ENCODE data around the gene HTR3A.
"Not testable (repeated sequence)": the region's sequence is repeated elsewhere in the genome, so short reads cannot be mapped to it uniquely, and the experiment has no call there.

Gene HTR3A

GRCh38 chr11:113974741-113975470 is at the start of gene HTR3A:
HTR3A (plus strand) TSS chr11:113975108; CDS start chr11:113975326, 218 bp downstream.
- no peak for DNase-seq (ENCODE audit: low spot score)

DNA sequence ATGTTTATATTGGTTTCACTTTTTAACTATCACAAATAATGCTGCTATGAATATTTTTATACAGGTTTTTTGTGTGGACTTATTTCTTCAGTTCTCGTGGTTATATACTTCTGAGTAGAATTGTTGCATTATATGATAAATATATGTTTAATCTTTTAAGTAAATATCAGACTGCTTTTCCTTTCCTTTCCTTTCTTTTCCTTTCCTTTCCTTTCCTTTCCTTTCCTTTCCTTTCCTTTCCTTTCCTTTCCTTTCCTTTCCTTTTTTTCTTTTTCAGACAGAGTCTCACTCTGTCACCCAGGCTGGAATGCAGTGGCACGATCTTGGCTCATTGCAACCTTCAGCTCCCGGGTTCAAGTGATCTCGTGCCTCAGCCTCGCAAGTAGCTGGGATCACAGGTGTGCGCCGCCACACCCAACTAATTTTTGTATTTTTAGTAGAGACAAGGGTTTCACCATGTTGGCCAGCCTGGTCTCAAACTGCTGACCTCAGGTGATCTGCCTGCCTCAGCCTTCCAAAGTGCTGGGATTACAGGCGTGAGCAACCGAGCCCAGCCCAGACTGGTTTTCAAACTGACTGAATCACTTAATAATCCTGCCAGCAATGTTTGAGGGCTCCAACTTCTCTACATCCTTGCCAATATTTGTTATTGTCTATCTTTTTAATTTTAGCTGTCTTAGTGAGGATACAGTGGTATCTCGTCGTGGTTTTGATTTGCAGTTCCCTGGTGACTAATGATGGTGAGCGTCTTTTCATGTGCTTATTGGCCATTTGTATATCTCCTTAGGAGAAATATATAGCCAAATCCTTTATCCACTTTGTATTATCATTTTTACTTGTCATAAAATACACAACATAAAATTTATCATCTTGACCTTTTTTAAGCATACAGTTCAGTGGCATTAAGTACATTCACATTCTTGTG is 48.4 kb upstream of the HTR3A start:
- no peak for DNase-seq (ENCODE audit: low spot score)

DNA sequence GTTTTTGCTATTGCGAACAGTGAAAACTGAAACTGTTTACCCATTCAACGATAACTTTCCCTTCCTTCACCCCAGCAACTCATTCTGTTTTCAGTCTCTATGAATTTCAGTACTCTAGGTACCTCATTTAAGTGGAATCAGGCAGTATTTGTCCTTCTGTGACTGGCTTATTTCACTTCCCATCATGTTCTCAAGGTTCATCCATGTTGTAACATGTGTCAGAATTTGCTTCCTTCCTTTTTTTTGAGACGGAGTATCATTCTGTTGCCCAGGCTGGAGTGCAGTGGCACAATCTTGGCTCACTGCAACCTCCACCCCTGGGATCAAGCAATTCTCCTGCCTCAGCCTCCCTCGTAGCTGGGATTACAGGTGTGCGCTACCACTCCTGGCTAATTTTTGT is 46.6 kb upstream of the HTR3A start:
- no peak for DNase-seq (ENCODE audit: low spot score)

DNA sequence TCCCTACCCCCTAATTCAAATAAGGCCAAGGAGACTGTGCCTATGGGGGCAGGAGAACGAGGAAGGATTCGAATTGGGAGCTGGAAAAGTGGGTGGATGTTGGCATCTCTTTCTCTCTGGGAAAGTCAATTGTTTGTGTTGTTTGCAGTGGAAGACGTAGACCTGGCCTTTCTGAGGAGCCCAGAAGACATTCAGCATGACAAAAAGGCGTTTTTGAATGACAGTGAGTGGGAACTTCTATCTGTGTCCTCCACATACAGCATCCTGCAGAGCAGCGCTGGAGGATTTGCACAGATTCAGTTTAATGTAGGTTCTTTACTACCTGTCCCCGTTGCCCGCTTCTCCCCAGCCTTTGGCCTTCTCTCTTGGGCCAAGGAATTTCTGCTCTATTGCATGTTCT is 42.1 kb upstream of the HTR3A start:
- no peak for DNase-seq (ENCODE audit: low spot score)

GRCh38 chr11:113934193-113934592 is 40.7 kb upstream of the HTR3A start:
- DNase-seq (ENCODE audit: low spot score), result not testable (repeated sequence)

GRCh38 chr11:113934761-113935160 is 40.1 kb upstream of the HTR3A start:
- no peak for DNase-seq (ENCODE audit: low spot score)

- no peak for DNase-seq (ENCODE audit: low spot score)
Observed at GRCh38 chr11:113935858-113936257, 39.0 kb upstream of the HTR3A start.

GRCh38 chr11:113937918-113938317 is 37.0 kb upstream of the HTR3A start:
- DNase-seq (ENCODE audit: low spot score), result no peak

DNA sequence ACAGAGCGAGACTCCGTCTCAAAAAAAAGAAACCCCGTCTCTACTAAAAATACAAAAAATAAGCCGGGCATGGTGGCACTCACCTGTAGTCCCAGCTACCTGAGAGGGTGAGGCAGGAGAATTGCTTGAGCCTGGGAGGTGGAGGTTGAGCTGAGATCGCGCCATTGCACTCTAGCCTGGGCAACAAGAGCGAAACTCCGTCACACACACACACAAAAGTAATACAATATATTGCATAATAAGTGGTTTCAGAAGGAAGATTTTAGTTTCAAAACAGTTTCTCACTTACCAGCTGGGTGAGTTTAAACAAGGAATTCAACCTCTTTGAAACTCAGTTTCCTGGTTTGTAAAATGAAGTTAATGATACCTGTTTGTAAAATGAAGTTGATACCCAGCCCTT is 32.7 kb upstream of the HTR3A start:
- DNase-seq (ENCODE audit: low spot score), result no peak

GRCh38 chr11:113946162-113946561 is 28.7 kb upstream of the HTR3A start:
- not testable (repeated sequence) for DNase-seq (ENCODE audit: low spot score)

DNA sequence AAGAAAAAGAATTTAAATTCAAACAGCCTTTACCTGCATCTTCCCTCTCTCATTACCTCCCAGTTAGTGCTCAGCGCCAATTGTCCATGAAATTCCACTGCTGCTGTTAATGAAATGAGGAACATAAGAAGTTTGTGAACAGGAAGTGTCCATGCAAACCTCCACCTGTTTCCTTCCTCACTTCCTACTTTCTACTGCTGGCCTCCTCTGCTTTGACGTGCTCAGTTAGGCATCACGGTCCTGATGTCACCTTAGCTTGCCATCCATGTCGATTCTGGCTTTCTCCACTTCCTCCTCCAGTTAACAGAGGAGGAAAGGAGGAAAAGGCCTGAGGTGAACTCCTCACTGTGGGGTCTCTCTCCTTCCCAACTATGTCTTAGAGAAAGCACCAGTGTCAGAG is 26.9 kb upstream of the HTR3A start:
- DNase-seq (ENCODE audit: low spot score), result no peak

- no peak for DNase-seq (ENCODE audit: low spot score)
Observed at GRCh38 chr11:113949891-113950290, 25.0 kb upstream of the HTR3A start.

DNA sequence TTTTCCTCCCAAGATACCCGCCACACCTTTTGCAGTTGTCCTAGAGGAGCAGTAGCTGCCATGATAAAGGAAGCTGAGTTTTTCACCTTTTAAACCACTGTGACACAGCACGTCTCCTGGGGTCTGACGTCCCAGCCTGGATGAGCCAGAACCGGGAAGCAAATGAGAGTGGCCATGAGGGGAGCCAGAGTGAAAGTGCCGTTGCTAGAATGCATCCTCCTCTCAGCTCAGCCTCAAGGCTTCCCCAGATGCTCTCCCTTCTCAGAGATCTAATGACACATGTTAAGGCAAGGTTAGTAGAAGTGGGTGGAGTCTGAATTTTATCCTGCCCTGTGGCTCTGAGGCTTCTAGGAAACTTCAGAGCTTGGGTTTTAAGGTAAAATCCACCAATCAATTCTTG is 23.4 kb upstream of the HTR3A start:
- no peak for DNase-seq (ENCODE audit: low spot score)

DNA sequence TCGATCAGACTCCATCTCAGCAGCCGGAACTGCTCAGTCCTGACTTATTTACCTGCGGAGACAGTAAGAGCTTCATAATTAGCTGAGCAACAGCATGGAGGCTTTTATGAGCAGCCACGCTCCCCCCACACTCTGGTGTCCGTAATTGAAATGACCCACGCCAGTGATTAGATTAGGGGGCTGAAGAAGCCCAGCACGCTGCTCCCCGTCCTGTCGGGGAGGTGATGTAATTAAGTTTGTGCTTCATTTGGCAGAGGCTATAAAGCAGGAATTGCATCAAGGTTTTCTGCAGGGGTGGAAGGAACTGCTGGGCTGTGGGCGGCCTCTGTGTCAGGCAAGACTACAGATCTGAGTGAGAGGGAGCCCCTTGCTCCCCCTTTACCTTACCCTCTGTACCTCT is 22.8 kb upstream of the HTR3A start:
- DNase-seq (ENCODE audit: low spot score), result no peak

- no peak for DNase-seq (ENCODE audit: low spot score)
Observed at GRCh38 chr11:113952588-113952987, 22.3 kb upstream of the HTR3A start.

DNA sequence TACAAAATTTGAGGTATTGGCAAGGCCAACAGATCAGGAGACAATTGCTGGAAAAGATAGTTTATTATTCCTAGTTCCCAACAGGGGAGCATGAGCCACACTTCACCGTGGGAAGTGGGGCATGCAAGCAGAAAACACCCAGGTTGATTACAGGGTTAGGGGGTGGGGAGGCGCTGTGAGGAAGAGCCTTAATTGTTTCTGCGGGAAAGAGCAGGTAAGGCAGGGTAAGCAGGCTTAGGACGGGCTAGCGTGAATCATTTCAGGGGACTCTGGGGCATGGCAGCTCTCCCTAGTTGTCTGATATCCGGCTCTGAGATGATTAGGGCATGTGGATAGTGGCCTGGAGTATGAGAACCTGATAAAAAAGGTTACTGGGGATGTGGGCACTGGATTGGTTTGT is 20.7 kb upstream of the HTR3A start:
- DNase-seq (ENCODE audit: low spot score), result no peak

- DNase-seq (ENCODE audit: low spot score), result no peak
Observed at GRCh38 chr11:113956986-113957385, 17.9 kb upstream of the HTR3A start.

- DNase-seq (ENCODE audit: low spot score), result no peak
Observed at GRCh38 chr11:113960702-113961330, 14.1 kb upstream of the HTR3A start.

DNA sequence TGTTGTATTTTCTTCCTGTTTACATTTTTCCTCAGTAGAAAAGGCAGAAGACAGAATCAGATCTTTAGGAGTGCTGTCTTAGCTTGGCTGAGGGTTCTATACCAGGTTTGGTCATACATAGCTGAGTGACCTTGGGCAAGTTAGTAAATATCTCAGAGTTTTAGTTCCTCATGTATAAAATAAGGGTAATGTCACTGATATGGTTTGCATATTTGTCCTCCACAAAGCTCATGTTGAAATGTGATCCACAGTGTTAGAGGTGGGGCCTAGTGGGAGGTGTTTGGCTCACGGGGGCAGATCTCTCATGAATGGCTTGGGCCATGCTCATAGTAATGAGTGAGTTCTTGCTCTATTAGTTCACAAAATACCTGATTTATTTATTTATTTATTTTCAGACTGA is 7.5 kb upstream of the HTR3A start:
- no peak for DNase-seq (ENCODE audit: low spot score)

DNA sequence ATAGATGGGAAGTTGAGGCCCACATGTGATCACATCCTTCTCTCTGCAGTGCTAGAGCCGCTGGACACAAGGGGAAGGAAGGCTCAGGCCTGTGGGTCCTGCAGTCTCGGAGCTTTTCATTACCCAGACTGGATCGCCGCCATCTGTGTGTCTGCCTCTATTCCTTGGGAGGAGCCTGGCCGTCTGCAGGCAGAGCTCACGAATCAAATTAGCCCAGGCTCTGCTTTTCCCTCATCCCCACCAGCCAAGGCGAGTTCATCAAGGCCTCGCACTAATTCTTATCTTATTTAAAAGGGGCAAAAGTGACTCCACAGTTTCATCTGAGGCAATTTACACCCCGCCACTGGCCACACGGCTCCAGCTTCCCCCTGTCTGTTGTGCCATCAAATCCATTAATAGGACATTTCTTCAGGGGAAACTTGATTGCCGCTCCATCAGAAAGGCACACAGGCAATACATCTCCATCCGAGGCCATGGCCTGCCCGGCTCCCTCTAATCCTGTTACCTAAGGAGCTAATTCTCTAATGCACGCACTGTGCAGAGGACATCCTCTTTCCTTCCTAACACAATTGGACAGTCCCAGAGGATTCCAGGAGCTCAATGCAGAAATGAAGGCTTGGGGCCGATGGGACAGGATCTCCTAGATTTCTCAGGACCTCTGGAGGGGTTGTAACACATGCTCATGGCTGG is 3.3 kb upstream of the HTR3A start:
- no peak for DNase-seq (ENCODE audit: low spot score)

GRCh38 chr11:113977071-113977490 is 2.2 kb downstream of the HTR3A start:
- DNase-seq (ENCODE audit: low spot score), result no peak

- no peak for DNase-seq (ENCODE audit: low spot score)
Observed at GRCh38 chr11:113977701-113978100, 2.8 kb downstream of the HTR3A start.
